Inflammatory macrophage (primary cell): ENCODE results near the gene ELP2.
"Not testable (repeated sequence)": the region's sequence is repeated elsewhere in the genome, so short reads cannot be mapped to it uniquely, and the experiment has no call there.

ENCODE experiments used
- DNase-seq, 2 donors: peaks; one replicate each; pipeline ENCODE4 v3.0.0-alpha.2; 2020 to 2022

The ELP2 gene

GRCh38 chr18:36160959-36161371 is 31.3 kb downstream of the ELP2 start:
- no peak for DNase-seq

DNA sequence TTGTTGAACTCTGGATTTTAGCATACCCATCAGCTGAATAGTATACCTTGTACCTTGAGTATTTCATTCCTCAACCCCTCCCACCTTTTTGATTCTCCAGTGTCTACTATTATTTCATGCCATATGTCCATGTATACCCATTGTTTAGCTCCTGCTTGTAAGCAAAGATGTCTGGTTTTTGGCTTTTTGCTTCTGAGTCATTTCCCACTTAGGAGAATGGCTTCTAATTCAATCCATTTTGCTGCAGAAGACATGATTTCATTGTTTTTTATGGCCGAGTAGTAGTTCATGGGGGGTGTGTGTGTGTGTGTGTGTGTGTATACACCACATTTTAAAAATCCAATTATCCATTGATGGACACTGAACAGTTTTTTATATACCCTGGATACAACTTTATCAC is 33.3 kb downstream of the ELP2 start:
- DNase-seq: no peak

DNA sequence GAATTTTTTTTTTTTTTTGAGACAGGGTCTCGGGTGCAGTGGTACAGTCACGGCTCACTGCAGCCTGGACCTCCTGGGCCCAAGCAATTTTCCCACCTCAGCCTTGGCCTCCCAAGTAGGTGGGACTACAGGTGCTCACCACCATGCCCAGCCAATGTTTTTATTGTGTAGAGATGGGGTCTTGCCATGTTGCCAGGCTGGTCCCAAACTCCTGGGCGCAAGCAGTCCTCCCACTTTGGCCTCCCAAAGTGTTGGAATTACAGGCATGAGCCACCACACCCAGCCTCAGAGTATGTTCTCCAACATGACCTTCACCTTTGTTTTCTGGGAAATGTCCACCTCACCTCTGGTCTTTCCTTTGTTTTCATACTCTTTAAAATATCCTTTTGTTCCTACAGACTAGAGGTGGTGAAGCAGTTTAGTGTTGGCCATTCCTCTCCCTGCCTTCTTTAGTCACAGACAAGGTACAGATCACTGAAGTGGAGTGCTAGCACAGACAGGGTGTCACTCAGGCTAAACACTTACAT is 38.1 kb downstream of the ELP2 start:
- no peak for DNase-seq

GRCh38 chr18:36168296-36168695 is 38.6 kb downstream of the ELP2 start:
- DNase-seq: not testable (repeated sequence)

DNA sequence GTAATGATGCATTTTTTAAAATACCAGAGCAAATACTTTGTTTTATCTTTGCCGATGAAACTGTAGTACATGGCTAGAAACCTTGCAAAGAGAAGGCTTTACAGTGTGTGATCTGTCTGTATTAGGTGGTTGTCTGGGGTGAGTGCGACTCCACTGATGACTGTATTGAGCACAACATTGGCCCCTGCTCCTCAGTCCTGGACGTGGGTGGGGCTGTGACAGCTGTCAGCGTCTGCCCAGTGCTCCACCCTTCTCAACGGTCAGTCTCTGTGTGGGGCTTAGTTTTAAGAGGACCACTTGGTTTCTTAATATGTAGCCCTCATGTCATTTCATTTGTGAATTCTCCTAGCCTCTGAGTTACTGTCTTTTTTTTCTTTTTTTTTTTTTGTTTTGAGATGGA is 40.2 kb downstream of the ELP2 start:
- no peak for DNase-seq

DNA sequence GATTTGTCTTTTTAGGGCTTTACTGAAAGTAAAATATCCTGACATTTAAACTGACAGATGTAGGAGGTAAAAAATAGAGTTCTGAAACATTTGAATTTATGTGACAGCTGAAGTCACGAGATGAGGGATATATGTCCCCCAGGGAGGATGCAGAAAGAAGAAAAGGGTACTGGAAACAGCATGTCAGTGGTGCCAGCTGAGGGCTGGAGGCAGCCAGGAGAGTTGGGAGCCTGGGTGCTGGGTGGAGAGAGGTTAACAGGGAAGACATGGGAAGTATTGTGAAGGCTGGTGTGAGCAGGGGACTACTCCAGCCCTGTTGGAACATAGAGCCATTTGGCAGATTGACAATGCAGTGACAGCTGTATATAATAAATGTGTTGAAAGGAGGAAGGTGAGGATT is 45.8 kb downstream of the ELP2 start:
- DNase-seq: no peak

DNA sequence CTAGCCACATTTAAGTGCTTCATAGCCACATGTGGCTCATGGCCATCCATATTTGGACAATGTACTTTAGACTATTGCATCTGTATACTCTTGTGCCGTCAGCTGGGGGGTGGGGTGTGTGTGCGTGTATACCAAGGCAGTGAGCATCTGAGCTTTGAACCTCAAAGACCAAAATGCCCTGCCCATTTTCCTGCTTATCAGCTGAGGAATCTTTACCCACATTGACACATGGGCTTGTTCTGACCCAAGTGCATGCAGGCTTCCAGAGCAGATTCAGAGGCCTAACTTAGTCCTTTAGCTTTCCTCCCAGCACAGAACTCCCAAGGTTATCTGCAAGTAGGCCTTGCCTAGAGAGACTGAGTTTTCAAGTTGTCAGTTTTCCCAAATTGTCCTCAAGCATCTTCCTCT is 46.5 kb downstream of the ELP2 start:
- no peak for DNase-seq

DNA sequence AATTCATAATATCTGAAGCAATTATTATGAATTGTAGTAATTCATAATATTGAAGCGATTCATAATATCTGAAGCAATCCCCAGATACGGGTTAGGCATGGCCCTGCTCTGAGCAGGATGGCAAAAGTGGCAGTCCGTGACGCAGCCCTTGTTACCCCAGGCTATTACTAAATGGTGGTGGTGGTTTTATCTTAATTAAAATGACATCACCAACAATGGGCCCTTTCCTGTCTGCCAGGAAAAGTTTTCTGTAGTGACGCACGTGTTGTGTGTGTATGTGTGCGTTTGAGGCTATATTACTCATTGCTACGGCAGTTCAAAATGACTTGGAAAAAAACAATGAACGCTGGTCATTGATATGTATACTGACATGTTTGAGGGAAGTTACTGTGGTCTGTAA is 47.0 kb downstream of the ELP2 start:
- DNase-seq: no peak

- no peak for DNase-seq
Observed at GRCh38 chr18:36177913-36178312, 48.2 kb downstream of the ELP2 start.

DNA sequence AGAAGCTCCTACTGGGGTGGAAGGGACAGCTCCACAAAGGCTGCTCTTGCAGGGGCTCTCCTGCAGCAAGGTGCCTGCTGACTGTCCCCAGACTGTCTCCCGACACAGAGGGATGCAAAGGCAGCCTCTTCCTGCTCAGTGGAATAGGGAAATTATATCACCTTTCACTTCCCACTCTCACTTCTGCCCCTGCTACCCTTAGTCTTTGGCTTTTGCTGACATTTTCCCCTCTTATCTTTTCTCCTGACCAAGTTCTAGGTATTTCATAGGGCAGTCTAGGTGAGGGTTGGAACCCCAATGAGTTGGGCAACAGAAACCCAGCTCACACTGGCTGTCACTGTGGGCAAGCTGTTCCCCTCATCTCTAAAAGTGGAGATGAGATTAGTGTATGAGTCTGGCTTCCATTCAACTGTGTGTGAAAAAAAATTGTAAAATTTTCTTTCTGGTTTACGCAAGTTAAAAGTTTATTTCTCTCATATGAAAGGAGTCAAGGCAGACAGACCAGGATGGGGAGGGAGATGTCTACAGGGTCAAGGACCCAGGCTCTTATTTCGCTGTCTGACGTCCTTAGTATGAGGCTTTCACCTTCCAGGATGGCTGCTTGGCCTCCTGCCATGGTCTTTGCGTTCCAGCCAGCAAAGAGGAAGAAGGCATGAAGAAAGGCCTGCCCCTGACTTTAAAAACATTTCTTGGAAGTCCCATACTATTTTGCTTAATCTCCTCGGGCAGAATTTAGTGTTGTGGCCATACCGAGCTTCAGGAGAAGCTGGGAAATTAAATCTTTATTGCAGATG is 50.1 kb downstream of the ELP2 start:
- DNase-seq: peak; percentile 53 to 64

DNA sequence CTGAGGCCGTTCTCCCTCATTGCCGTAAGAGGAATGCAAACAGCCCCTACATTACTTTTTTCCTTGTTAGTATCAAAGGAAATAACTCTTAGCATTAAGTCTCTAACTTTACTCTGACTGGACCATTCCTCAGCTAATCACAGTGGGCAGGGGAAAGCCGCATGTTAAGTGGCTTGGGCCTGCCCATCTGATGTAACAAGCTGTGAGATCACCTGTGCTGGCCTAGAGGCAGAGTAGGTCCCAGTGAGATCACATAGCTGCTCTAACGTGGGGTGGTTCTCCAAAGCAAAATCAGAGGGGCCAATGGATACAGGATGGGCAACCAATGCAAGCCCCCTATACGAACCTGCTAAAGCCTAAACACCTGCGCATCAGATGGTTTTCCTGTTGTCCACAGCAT is 51.7 kb downstream of the ELP2 start:
- no peak for DNase-seq

GRCh38 chr18:36181898-36182506 is 52.3 kb downstream of the ELP2 start:
- DNase-seq: no peak

GRCh38 chr18:36183033-36183432 is 53.3 kb downstream of the ELP2 start:
- DNase-seq: no peak

- DNase-seq: no peak
Observed at GRCh38 chr18:36183987-36184386, 54.3 kb downstream of the ELP2 start.

GRCh38 chr18:36185157-36185556 is 55.5 kb downstream of the ELP2 start:
- DNase-seq: no peak

GRCh38 chr18:36185901-36186460 is 56.3 kb downstream of the ELP2 start:
- DNase-seq: no peak

DNA sequence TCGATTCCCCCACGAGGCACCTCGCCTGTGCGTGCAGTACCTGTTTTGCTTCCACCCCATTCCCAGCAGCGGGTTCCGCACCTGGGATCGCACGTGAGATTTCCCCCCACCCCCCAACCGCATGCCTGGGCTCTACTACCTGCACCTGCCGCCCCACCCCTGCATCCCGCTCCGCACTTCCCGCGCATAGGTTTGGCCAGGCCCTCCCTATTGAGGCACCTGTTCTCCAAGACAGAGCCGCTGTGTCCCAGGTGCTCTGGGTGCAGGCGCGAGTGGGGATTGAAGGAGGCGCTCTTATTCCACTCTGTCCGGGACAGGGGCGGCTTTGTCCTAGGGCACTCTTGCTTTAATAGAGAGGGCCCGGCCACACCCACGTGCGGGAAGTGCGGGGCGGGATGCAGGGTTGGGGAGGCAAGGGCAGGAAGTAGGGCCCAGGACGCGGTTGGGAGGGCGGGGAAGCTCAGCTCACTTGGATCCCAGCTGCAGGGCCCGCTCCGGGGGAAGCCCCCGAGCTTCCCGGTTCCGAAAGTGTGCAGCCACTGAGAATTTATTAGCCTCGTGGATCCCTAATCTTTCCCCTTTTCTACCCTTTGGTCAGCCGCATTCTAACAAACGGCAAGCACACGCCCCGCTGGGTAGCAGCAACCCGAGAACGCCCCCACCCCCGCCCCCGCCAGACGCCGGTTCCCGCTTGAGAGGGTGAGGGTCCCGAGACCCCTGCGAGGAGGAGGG is 56.9 kb downstream of the ELP2 start:
- peak in 1 of 2 donors; percentile 50 for DNase-seq

- peak; percentile 38 to 65 for DNase-seq
Observed at GRCh38 chr18:36187193-36187825, 57.6 kb downstream of the ELP2 start, which contains the start of gene MOCOS. Gene MOCOS (plus strand): TSS chr18:36187497. CDS start chr18:36187540, 43 bp downstream.

DNA sequence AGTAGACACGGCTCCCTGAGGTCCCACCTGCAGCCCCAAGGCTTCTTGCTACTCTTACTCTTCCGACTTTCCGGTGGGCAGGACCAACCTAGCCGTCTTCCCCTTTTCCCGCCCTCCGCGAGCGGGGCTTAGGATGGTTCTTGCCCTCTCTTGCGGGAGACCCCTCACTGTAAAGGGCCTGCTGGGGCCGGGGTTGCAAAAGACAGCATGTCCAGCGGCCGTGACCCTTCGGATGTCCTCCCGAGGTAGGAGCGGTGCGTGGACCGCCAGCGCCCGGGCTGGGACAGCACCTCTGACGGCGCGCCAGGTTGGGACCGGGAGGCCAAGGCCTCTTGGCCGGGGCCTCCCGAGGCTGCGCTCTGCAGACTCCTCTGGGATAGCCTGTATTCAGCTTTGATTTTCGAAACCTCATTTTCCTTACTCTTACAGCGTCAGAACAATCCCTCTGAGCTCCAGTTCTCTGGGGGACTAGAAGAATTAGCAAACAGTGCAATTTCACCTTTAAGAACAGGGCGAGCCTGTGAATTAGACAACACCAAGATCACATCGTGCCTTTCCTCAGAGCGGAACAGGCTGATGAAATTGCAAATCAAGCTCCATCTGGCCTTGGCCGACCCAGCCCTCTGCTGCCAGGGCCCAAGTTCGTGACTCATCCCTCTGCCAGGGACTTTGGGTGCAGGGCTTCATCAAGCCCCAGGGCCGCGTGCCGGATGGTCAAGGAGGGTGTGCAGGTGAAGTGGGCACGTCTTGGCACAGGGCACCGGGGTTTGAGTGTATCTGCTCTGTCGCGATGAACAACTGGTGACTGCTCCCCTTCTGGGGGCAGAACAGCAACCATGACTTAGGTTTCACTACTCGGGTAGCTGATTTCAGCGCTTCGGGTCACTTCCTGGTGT is 58.4 kb downstream of the ELP2 start:
- DNase-seq: no peak

- no peak for DNase-seq
Observed at GRCh38 chr18:36188916-36189315, 59.2 kb downstream of the ELP2 start.

DNA sequence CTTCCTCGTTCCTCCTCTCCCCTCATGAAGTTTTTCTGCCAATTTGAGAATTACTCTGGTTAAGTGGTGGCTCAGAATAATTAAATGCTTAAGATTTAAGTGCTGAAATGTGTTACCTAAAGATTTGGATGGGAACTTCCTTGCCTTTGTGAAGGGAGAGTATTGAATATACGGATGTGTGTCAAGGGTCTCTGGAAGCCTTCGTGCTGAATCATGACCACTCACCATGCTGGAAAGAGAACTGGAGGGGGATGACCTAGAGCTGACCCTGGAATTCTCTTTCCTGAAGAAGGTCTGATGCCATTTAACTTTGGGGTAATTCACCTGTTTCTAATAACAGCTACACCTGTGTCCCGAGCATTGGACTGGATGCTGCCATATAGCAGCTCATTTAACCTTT is 59.8 kb downstream of the ELP2 start:
- DNase-seq: no peak
